NT2/D1 (cell line): ENCODE data around the gene RAB40B.
A peak's percentile ranks its signal among the peaks of the same experiment; 100 is the strongest.

ENCODE experiments used
- DNase-seq: peaks from one replicate; pipeline ENCODE4 v3.0.0-alpha.2; 2011; ENCODE audit warnings: low read depth, low spot score
- H3K27me3 ChIP-seq: 2 replicates; pipeline ENCODE4 v1.6.0; 2011; ENCODE audit warnings: mild to moderate bottlenecking; ENCODE audit not compliant: insufficient read length, insufficient read depth
- H3K36me3 ChIP-seq: 2 replicates; pipeline ENCODE4 v1.6.1; 2011; ENCODE audit warnings: mild to moderate bottlenecking, low read length, mixed read lengths; ENCODE audit not compliant: insufficient read depth, insufficient read length
- H3K4me1 ChIP-seq: 2 replicates; pipeline ENCODE4 v1.5.1; 2011; ENCODE audit not compliant: insufficient read depth, insufficient read length
- H3K4me3 ChIP-seq: 2 replicates; pipeline ENCODE4 v1.5.1; 2011; ENCODE audit warnings: low read depth; ENCODE audit not compliant: insufficient read length
- H3K9ac ChIP-seq: 2 replicates; pipeline ENCODE4 v1.6.0; 2011; ENCODE audit warnings: low read depth; ENCODE audit not compliant: insufficient read length
- H3K9me3 ChIP-seq: 2 replicates; pipeline ENCODE4 v1.5.1; 2011; ENCODE audit warnings: mild to moderate bottlenecking, low read length; ENCODE audit not compliant: insufficient read depth
- SUZ12 ChIP-seq: IDR thresholded peaks from 2 replicates; pipeline ENCODE4 v1.6.1; 2011; ENCODE audit not compliant: insufficient read length, insufficient read depth; ENCODE audit errors: extremely low read depth
- YY1 ChIP-seq: IDR thresholded peaks from 2 replicates; pipeline ENCODE4 v1.6.1; 2011; ENCODE audit not compliant: insufficient read length, insufficient read depth
- ZNF274 ChIP-seq: IDR thresholded peaks from 2 replicates; pipeline ENCODE4 v1.6.1; 2011; ENCODE audit warnings: mild to moderate bottlenecking, low read depth, low read length

The RAB40B gene

GRCh38 chr17:82736511-82737185 lies 38.1 kb upstream of the RAB40B start:
- TF ChIP-seq SUZ12 (no peak), YY1 (no peak), ZNF274 (no peak)
- peak overlapping the region; percentile 86 for H3K9ac ChIP-seq
- peaks cover 13% of the 10 kb centered on the region for H3K27me3 ChIP-seq
- peaks cover 40% of the 10 kb centered on the region for H3K9me3 ChIP-seq
- peaks cover 3% of the 10 kb centered on the region for H3K4me1 ChIP-seq
- peaks cover 35% of the 10 kb centered on the region for H3K36me3 ChIP-seq
- H3K4me3 ChIP-seq: no peak overlapping the region
- no peak for DNase-seq

DNA sequence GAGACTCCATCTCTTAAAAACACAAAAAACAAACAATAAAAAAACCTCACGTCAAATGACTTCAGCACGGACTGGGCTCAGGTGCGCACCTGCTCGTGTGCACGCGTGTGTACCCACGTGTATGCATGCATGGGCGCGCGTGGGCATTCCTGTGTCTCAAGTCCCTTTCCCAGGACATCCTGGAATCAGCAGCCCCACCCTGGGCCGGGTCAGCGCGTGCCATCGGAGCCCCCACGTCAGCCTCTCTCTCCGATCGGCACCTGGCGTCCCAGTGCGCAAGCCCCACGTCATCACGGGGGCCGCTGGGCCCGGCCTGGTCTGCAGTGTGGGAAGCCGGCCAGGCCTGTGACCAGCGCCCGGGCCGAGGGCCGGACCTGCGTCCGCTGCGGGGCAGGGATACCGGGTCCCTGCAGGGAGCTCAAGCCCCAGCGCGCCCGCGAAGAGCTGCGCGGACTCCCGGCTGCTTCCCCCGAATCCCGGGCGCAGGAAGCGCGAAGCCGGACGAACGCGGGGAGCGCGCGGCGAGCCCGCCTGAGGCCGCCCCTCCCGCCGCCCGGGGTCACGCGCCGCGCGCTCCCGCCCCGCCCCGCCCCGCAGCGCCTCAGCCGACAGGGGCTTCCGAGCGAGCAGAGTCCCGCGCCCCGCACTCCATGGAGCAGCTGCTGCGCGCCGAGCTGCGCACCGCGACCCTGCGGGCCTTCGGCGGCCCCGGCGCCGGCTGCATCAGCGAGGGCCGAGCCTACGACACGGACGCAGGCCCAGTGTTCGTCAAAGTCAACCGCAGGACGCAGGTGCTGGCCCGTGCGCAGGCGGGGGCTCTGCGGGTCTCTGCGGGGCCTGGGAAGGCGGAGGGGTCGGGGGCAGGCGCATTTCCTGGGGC lies 36.7 kb upstream of the RAB40B start, which contains the start of gene FN3K:
TSS of gene FN3K (plus strand) at position 629 of the 880 bp plus-strand sequence. CDS start at position 651, 22 bp downstream.
- peaks cover 26% of the 10 kb centered on the region for H3K36me3 ChIP-seq
- H3K9me3 ChIP-seq: peaks cover 26% of the 10 kb centered on the region
- H3K4me3 ChIP-seq: peak within 1 kb of the TSS; percentile 61
- peaks cover 13% of the 10 kb centered on the region for H3K27me3 ChIP-seq
- DNase-seq: no peak
- H3K9ac ChIP-seq: peak within 1 kb of the TSS; percentile 86
- H3K4me1 ChIP-seq: peaks cover 3% of the 10 kb centered on the region
- no peak for TF ChIP-seq SUZ12
- no peak for TF ChIP-seq YY1
- TF ChIP-seq ZNF274: no peak

DNA sequence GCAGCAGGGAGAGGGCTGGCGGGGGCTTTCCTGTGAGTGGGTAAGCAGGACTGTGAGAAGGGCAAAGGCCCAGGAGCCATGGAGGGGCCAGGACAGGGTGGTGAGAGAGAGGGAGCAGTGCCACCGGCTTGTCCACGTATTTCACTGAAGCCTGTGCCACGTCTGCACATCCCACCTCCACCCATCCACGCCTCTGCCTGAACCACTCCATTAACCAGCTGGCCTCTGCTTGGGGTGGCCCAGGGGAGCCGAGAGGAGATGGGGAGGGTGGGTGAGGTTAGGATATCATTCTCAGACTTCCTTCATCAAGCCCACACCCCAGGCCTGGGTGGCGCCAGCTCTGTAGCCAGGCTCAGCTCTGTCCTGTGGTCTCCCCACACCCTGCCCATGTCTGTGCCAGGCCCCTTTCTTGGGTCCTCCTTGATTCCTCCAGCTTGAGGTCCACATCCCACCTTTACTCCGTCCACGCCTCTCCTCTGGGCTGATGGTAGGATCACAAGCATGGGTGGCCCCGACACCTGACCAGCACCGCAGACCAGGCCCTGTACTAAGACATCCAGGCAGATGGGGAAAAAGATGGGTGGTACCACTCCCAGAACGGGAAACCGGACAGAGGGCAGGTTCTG lies 33.7 kb upstream of the RAB40B start:
- Histone ChIP-seq H3K4me3 (no peak overlapping the region), H3K9ac (no peak overlapping the region), H3K4me1 (peaks cover 3% of the 10 kb centered on the region), H3K27me3 (peaks cover 13% of the 10 kb centered on the region), H3K36me3 (peaks cover 39% of the 10 kb centered on the region), H3K9me3 (peaks cover 20% of the 10 kb centered on the region; the same call in 1 of the 2 replicates)
- no peak for DNase-seq
- TF ChIP-seq ZNF274: no peak

DNA sequence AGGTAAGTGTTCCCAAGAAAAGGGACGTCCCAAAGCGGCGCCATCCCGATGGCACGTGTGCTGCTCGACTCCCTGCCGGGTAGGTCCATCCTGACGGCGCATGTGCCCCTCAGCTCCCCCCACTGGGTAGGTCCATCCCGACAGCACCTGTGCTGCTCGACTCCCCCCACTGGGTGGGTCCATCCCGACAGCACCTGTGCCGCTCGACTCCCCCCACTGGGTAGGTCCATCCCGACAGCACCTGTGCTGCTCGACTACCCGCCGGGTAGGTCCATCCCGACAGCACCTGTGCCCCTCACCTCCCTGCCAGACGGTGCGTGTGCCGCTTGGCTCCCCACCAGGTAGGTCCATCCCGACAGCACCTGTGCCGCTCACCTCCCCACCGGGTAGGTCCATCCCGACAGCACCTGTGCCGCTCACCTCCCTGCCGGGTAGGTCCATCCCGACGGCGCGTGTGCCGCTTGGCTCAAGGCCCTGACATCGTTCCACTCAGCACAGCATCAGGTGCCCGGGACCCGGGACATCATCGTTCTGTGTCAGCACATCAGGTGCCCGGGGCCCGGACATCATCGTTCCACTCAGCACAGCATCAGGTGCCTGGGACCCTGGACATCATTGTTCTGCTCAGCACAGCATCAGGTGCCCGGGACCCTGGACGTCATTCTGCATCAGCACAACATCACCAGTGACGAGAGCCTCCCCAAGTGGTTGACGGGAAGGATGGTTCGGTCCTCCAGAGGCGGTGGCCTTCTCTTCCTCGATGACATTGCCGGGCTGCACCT lies 31.2 kb upstream of the RAB40B start:
- H3K27me3 ChIP-seq: peaks cover under 1% of the 10 kb centered on the region
- no peak overlapping the region for H3K4me3 ChIP-seq
- H3K9me3 ChIP-seq: peaks cover 20% of the 10 kb centered on the region; the same call in 1 of the 2 replicates
- H3K9ac ChIP-seq: no peak overlapping the region
- peaks cover 51% of the 10 kb centered on the region for H3K36me3 ChIP-seq
- DNase-seq: no peak
- TF ChIP-seq ZNF274 (no peak), SUZ12 (no peak), YY1 (no peak)
- no peaks in the 10 kb centered on the region for H3K4me1 ChIP-seq

- Histone ChIP-seq H3K27me3 (no peaks in the 10 kb centered on the region), H3K9me3 (no peaks in the 10 kb centered on the region), H3K36me3 (peaks cover 55% of the 10 kb centered on the region), H3K9ac (no peak overlapping the region), H3K4me3 (no peak overlapping the region), H3K4me1 (peaks cover 3% of the 10 kb centered on the region)
- no peak for DNase-seq
- no peak for TF ChIP-seq SUZ12
- TF ChIP-seq YY1: no peak
- no peak for TF ChIP-seq ZNF274
Measured at GRCh38 chr17:82726427-82726826, 27.9 kb upstream of the RAB40B start.

DNA sequence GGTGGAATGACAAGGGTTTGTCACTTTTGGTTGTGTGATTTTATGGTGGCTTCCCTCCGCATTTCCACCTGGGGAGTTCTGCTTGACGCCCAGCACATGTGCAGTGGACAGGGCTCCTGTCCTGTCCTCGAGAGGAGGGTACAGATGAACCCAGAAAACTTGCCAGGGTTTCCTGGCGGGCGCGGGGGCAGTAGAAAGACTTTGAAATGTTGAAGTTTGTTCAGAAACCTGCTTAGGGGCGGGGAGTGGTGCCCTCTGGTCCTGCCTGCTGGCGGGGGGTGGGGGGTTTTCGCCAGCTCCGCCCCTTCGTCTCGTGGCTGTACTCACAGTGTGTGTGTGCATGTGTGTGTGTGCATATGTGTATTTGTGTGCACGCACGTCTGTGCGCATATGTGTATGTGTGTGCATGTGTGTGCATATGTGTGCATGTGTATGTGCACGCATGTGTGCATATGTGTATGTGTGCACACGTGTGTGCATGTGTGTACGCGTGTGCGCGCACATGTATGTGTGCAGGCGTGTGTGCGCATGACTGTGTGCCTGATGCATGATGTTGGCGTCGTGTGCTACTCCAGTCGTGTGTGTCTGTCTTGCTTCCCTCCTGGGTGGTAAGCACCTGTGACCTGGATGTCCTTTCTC lies 24.8 kb upstream of the RAB40B start:
- peaks cover 63% of the 10 kb centered on the region for H3K36me3 ChIP-seq
- no peak for TF ChIP-seq YY1
- no peak for TF ChIP-seq ZNF274
- no peak for TF ChIP-seq SUZ12

More for the DNA sequence above, 24.8 kb upstream of the RAB40B start:
- H3K4me3 ChIP-seq: no peak overlapping the region
- H3K4me1 ChIP-seq: peaks cover 3% of the 10 kb centered on the region
- H3K9ac ChIP-seq: no peak overlapping the region
- no peaks in the 10 kb centered on the region for H3K27me3 ChIP-seq
- DNase-seq: no peak
- no peaks in the 10 kb centered on the region for H3K9me3 ChIP-seq
